H9 (cell line): ENCODE data around the gene DUOX2. TPM values are rescaled to one million over a fixed set of nuclear protein-coding genes. Genes with fewer than 3 reads are reported as not detected.

Experiments used
- DNase-seq: peaks from one replicate; pipeline ENCODE4 v3.0.0-alpha.2; 2017
- H2AFZ ChIP-seq: one replicate; pipeline ENCODE4 v1.6.1; 2013; ENCODE audit warnings: mild to moderate bottlenecking, low read length, control low read depth, moderate library complexity
- H2AK5ac ChIP-seq: 2 replicates; pipeline ENCODE4 v1.6.1; 2013; ENCODE audit warnings: low read length, control low read depth, mixed read lengths; ENCODE audit not compliant: insufficient read length
- H2BK120ac ChIP-seq: one replicate; pipeline ENCODE4 v1.6.1; 2013; ENCODE audit warnings: low read depth, mild to moderate bottlenecking, low read length, control low read depth, inconsistent platforms; ENCODE audit not compliant: poor library complexity, severe bottlenecking
- H2BK12ac ChIP-seq: 2 replicates; pipeline ENCODE4 v1.6.1; 2013; ENCODE audit warnings: low read length, control low read depth, mixed read lengths, low read depth; ENCODE audit not compliant: insufficient read length
- H2BK15ac ChIP-seq: 2 replicates; pipeline ENCODE4 v1.6.1; 2013; ENCODE audit warnings: low read depth, low read length, control low read depth
- H2BK20ac ChIP-seq: one replicate; pipeline ENCODE4 v1.6.1; 2013; ENCODE audit warnings: low read depth, mild to moderate bottlenecking, low read length, control low read depth, inconsistent platforms; ENCODE audit not compliant: poor library complexity, severe bottlenecking
- H2BK5ac ChIP-seq: 2 replicates; pipeline ENCODE4 v1.6.1; 2013; ENCODE audit warnings: low read length, control low read depth, mixed read lengths; ENCODE audit not compliant: insufficient read length
- H3K14ac ChIP-seq: 2 replicates; pipeline ENCODE4 v1.6.1; 2013; ENCODE audit warnings: low read length, control low read depth; ENCODE audit not compliant: insufficient read depth
- H3K18ac ChIP-seq: 2 replicates; pipeline ENCODE4 v1.6.1; 2013; ENCODE audit warnings: low read depth, mild to moderate bottlenecking, mixed read lengths, low read length, control low read depth; ENCODE audit not compliant: insufficient read length
- H3K23ac ChIP-seq: 2 replicates; pipeline ENCODE4 v1.6.1; 2013; ENCODE audit warnings: low read length, control low read depth, mixed read lengths, low read depth; ENCODE audit not compliant: insufficient read length
- H3K23me2 ChIP-seq: 2 replicates; pipeline ENCODE4 v1.6.1; 2013; ENCODE audit warnings: low read depth, mild to moderate bottlenecking, mixed read lengths, low read length, control low read depth; ENCODE audit not compliant: insufficient read length, poor library complexity, severe bottlenecking
- H3K27ac ChIP-seq: 2 replicates; pipeline ENCODE4 v1.5.1; 2013; ENCODE audit warnings: low read length, control low read depth, mixed read lengths, low read depth; ENCODE audit not compliant: insufficient read length
- H3K27me3 ChIP-seq: 2 replicates; pipeline ENCODE4 v1.6.1; 2013; ENCODE audit warnings: low read length, control low read depth, inconsistent platforms; ENCODE audit not compliant: insufficient read depth
- H3K4ac ChIP-seq: 2 replicates; pipeline ENCODE4 v1.6.1; 2013; ENCODE audit warnings: low read depth, mild to moderate bottlenecking, control low read depth, inconsistent platforms, low read length, moderate library complexity
- H3K4me1 ChIP-seq: 2 replicates; pipeline ENCODE4 v1.6.1; 2013; ENCODE audit warnings: low read length, control low read depth, inconsistent platforms; ENCODE audit not compliant: insufficient read depth
- H3K4me2 ChIP-seq: 2 replicates; pipeline ENCODE4 v1.6.1; 2013; ENCODE audit warnings: low read length, control low read depth, mixed read lengths; ENCODE audit not compliant: insufficient read length, insufficient read depth
- H3K56ac ChIP-seq: 2 replicates; pipeline ENCODE4 v1.6.1; 2013; ENCODE audit warnings: low read depth, mild to moderate bottlenecking, mixed read lengths, low read length, control low read depth; ENCODE audit not compliant: insufficient read length
- H3K79me1 ChIP-seq: 2 replicates; pipeline ENCODE4 v1.6.1; 2013; ENCODE audit warnings: low read depth, mild to moderate bottlenecking, moderate library complexity, low read length, control low read depth, inconsistent platforms; ENCODE audit not compliant: insufficient read depth, poor library complexity, severe bottlenecking
- H3K79me2 ChIP-seq: 2 replicates; pipeline ENCODE4 v1.6.1; 2013; ENCODE audit warnings: low read length, control low read depth, inconsistent platforms; ENCODE audit not compliant: insufficient read depth
- H3K9ac ChIP-seq: 2 replicates; pipeline ENCODE4 v1.6.1; 2013; ENCODE audit warnings: low read length, control low read depth, mixed read lengths; ENCODE audit not compliant: insufficient read length; ENCODE audit errors: extremely low read depth
- H3K9me3 ChIP-seq: one replicate; pipeline ENCODE4 v1.6.1; 2013; ENCODE audit warnings: low read depth, low read length, inconsistent platforms; ENCODE audit not compliant: control insufficient read depth
- H3T11ph ChIP-seq: one replicate; pipeline ENCODE4 v1.6.1; 2013; ENCODE audit warnings: mild to moderate bottlenecking, low read length, control low read depth, inconsistent platforms
- H4K20me1 ChIP-seq: one replicate; pipeline ENCODE4 v1.6.1; 2013; ENCODE audit not compliant: control insufficient read depth, insufficient read length, insufficient read depth
- H4K5ac ChIP-seq: 2 replicates; pipeline ENCODE4 v1.6.1; 2013; ENCODE audit warnings: low read depth, mild to moderate bottlenecking, mixed read lengths, low read length, control low read depth; ENCODE audit not compliant: insufficient read length
- H4K8ac ChIP-seq: replicated peaks from 2 replicates; pipeline ENCODE4 v1.6.1; 2013; ENCODE audit warnings: low read length, control low read depth, mixed read lengths, low read depth; ENCODE audit not compliant: insufficient read length
- H4K91ac ChIP-seq: 2 replicates; pipeline ENCODE4 v1.6.1; 2013; ENCODE audit warnings: low read depth, mild to moderate bottlenecking, moderate library complexity, mixed read lengths, low read length, control low read depth; ENCODE audit not compliant: insufficient read length
- H3K27ac Mint-ChIP-seq, 3 experiments: 2 replicates in 2 of 3; 3 replicates in 1 of 3; pipeline ENCODE4 v1.8.0; 2020 to 2021; ENCODE audit warnings: mixed read lengths in 3 of 3, mild to moderate bottlenecking in 1 of 3, moderate library complexity in 1 of 3
- H3K27me3 Mint-ChIP-seq: 2 replicates; pipeline ENCODE4 v1.8.0; 2021; ENCODE audit warnings: low read depth, mild to moderate bottlenecking, moderate library complexity, mixed read lengths
- H3K36me3 Mint-ChIP-seq, 3 experiments: 2 replicates in 2 of 3; 3 replicates in 1 of 3; pipeline ENCODE4 v1.8.0; 2020 to 2021; ENCODE audit warnings: low read depth in 3 of 3, mixed read lengths in 3 of 3; ENCODE audit not compliant: insufficient read depth in 1 of 3
- H3K4me1 Mint-ChIP-seq, 2 experiments: 2 replicates each; pipeline ENCODE4 v1.8.0; 2020; ENCODE audit warnings: mixed read lengths in 2 of 2
- H3K4me3 Mint-ChIP-seq, 2 experiments: 2 replicates in 1 of 2; 3 replicates in 1 of 2; pipeline ENCODE4 v1.8.0; 2020 to 2021; ENCODE audit warnings: mild to moderate bottlenecking in 2 of 2, mixed read lengths in 2 of 2, moderate library complexity in 1 of 2
- H3K9me3 Mint-ChIP-seq, 2 experiments: 2 replicates in 1 of 2; 3 replicates in 1 of 2; pipeline ENCODE4 v1.8.0; 2020; ENCODE audit warnings: mild to moderate bottlenecking in 2 of 2, mixed read lengths in 2 of 2, moderate library complexity in 1 of 2
- WGBS: extraction: QIAGEN DNeasy Blood & Tissue Kit; methylation state at CpG from one replicate; pipeline ENCODE4 v1.1.7; 2013; ENCODE audit warnings: missing lambda C conversion rate, low lambda C conversion rate, mixed read lengths; ENCODE audit not compliant: insufficient read length; ENCODE audit errors: extremely low coverage; 5-methylcytosine and 5-hydroxymethylcytosine counted together
- total RNA-seq: library from RNA; stranded (reverse); gene quantifications from 2 replicates; pipeline ENCODE4 v1.2.1, GENCODE V29; 2021
- TF ChIP-seq, protein P1 (sequence below): fragments of 200-600 bp; sonication (generic); conservative IDR thresholded peaks from 3 replicates; pipeline ENCODE4 v1.8.0; 2021; ENCODE audit warnings: antibody characterized with exemption, mild to moderate bottlenecking

DUOX2 gene
- total RNA-seq, 1 experiment from 2014 or later = 0.42 TPM

DNA sequence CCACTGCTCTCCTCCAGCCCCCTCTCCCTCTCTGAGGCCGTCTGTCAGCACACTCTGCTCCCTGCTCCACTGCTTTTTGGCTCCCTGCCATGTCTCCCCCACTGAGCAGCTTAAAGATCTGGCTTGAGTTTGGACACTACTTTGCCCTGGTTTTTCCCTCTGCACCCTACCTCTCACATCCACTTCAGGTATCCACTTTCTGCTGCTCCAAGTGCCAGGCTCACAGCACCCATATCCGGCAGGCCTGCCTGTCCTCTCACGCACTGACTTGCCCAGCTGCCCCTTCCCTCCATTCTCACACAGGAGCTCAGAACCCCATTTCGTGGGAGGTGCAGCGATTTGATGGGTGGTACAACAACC lies 19.6 kb upstream of the DUOX2 start:
- no peak overlapping the region for H3K27ac ChIP-seq
- no peaks in the 10 kb centered on the region for H3K79me2 ChIP-seq
- H2AK5ac ChIP-seq = no peak overlapping the region
- no peak overlapping the region for H2BK20ac ChIP-seq
- H2AFZ ChIP-seq = no peak overlapping the region
- no peak overlapping the region for H4K91ac ChIP-seq
- H3K27me3 ChIP-seq = peaks cover 71% of the 10 kb centered on the region
- H3K27me3 Mint-ChIP-seq = peaks cover 86% of the 10 kb centered on the region
- no peak overlapping the region for H3K23ac ChIP-seq
- H3K9ac ChIP-seq = no peak overlapping the region
- no peak overlapping the region for H3K4ac ChIP-seq
- H3K4me2 ChIP-seq = no peak overlapping the region
- H4K5ac ChIP-seq = no peak overlapping the region
- H4K8ac ChIP-seq = no peak overlapping the region
- no peak overlapping the region for H3K27ac Mint-ChIP-seq
- H4K20me1 ChIP-seq = no peaks in the 10 kb centered on the region
- no peak overlapping the region for H2BK12ac ChIP-seq
- TF ChIP-seq, protein P1, sequence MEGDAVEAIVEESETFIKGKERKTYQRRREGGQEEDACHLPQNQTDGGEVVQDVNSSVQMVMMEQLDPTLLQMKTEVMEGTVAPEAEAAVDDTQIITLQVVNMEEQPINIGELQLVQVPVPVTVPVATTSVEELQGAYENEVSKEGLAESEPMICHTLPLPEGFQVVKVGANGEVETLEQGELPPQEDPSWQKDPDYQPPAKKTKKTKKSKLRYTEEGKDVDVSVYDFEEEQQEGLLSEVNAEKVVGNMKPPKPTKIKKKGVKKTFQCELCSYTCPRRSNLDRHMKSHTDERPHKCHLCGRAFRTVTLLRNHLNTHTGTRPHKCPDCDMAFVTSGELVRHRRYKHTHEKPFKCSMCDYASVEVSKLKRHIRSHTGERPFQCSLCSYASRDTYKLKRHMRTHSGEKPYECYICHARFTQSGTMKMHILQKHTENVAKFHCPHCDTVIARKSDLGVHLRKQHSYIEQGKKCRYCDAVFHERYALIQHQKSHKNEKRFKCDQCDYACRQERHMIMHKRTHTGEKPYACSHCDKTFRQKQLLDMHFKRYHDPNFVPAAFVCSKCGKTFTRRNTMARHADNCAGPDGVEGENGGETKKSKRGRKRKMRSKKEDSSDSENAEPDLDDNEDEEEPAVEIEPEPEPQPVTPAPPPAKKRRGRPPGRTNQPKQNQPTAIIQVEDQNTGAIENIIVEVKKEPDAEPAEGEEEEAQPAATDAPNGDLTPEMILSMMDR = no peak
- no CpG with 5 or more reads among the region's 5 CpGs for WGBS
- no peaks in the 10 kb centered on the region for H3K4me1 ChIP-seq
- no peak overlapping the region for H3K18ac ChIP-seq
- no peaks in the 10 kb centered on the region for H3K9me3 ChIP-seq
- no peak for DNase-seq
- H3K14ac ChIP-seq = no peak overlapping the region
- no peak overlapping the region for H2BK5ac ChIP-seq
- no peak overlapping the region for H3K4me3 Mint-ChIP-seq
- H2BK15ac ChIP-seq = no peak overlapping the region
- no peaks in the 10 kb centered on the region for H3K9me3 Mint-ChIP-seq
- peaks cover 11% of the 10 kb centered on the region for H3K23me2 ChIP-seq
- H3T11ph ChIP-seq = no peak overlapping the region
- H2BK120ac ChIP-seq = no peak overlapping the region
- H3K36me3 Mint-ChIP-seq = peaks cover 0 to 1% (median 0%) of the 10 kb centered on the region in 3 experiments; a peak in 1 of 7 replicates
- no peak overlapping the region for H3K56ac ChIP-seq
- H3K79me1 ChIP-seq = no peaks in the 10 kb centered on the region
- peaks cover 13 to 16% of the 10 kb centered on the region in 2 experiments for H3K4me1 Mint-ChIP-seq
